B cell (primary cell): ENCODE data around the gene CENPQ. TPM values are rescaled to one million over a fixed set of nuclear protein-coding genes. Genes with fewer than 3 reads are reported as not detected.

Experiments
- ATAC-seq: fragments of 200-7000 bp; cut with Tn5 transposase; one replicate; pipeline ENCODE4 v1.10.0; 2021; ENCODE audit warnings: low read depth, mild to moderate bottlenecking, moderate number of reproducible peaks, moderate library complexity
- CTCF ChIA-PET: fragments of 350-600 bp; sonication (Branson Sonifier 250); formaldehyde crosslinking; loops from one replicate; lab custom pipeline; 2021; ENCODE audit warnings: antibody characterized with exemption, inconsistent platforms; lab: Charles Lee
- POLR2A ChIA-PET: fragments of 350-600 bp; sonication (Branson Sonifier 250); formaldehyde crosslinking; loops from one replicate; lab custom pipeline; 2021; ENCODE audit warnings: antibody characterized with exemption; lab: Charles Lee
- DNase-seq: peaks from one replicate; pipeline ENCODE4 v3.0.0; 2013
- H2AFZ ChIP-seq: 2 replicates; pipeline ENCODE4 v1.6.1; 2012; ENCODE audit warnings: mild to moderate bottlenecking, low read depth, low read length; ENCODE audit not compliant: insufficient read depth, poor library complexity, severe bottlenecking
- H3K27ac ChIP-seq, 2 donors: 1 replicate in 1 of 2; 2 replicates in 1 of 2; pipeline ENCODE4 v1.5.1; 2012 to 2013; ENCODE audit warnings: low read length in 2 of 2, mild to moderate bottlenecking in 2 of 2, moderate library complexity in 1 of 2
- H3K27me3 ChIP-seq, 4 experiments: fragments of 200-600 bp in 1 of 4; sonication (generic) in 1 of 4; replicated peaks in 1 of 4; 1 replicate in 2 of 4; 2 replicates in 2 of 4; pipeline versions ENCODE4 v1.6.1 to v1.7.0; 2013 to 2016; ENCODE audit warnings: low read length in 3 of 4, mild to moderate bottlenecking in 2 of 4, mixed read lengths in 1 of 4, moderate library complexity in 1 of 4; ENCODE audit not compliant: insufficient read depth in 4 of 4, control insufficient read depth in 3 of 4; ENCODE audit errors: control extremely low read depth in 1 of 4
- H3K36me3 ChIP-seq, 2 experiments: replicated peaks in 1 of 2; 1 replicate in 1 of 2; 2 replicates in 1 of 2; pipeline versions ENCODE4 v1.6.1 to v1.7.1; 2013; ENCODE audit warnings: low read length in 1 of 2; ENCODE audit not compliant: insufficient read depth in 2 of 2, control insufficient read depth in 1 of 2; ENCODE audit errors: control extremely low read depth in 1 of 2, extremely low read depth in 1 of 2
- H3K4me1 ChIP-seq, 2 donors: fragments of 200-600 bp in 1 of 2; sonication (generic) in 1 of 2; 1 replicate in 1 of 2; 2 replicates in 1 of 2; pipeline versions ENCODE4 v1.5.1 to v1.6.1; 2013 to 2017; ENCODE audit warnings: low read length in 2 of 2; ENCODE audit not compliant: control insufficient read depth in 2 of 2, insufficient read depth in 2 of 2
- H3K4me2 ChIP-seq: replicated peaks from 2 replicates; pipeline ENCODE3; 2012; ENCODE audit warnings: mild to moderate bottlenecking, low read depth, low read length; ENCODE audit not compliant: poor library complexity, severe bottlenecking
- H3K4me3 ChIP-seq, 5 experiments: fragments of 200-600 bp in 1 of 5; sonication (generic) in 1 of 5; 1 replicate in 3 of 5; 2 replicates in 2 of 5; pipeline versions ENCODE4 v1.5.1 to v1.7.0; 2011 to 2016; ENCODE audit warnings: low read length in 4 of 5, mild to moderate bottlenecking in 4 of 5, low read depth in 2 of 5, control low read depth in 1 of 5, moderate library complexity in 1 of 5; ENCODE audit not compliant: insufficient read depth in 1 of 5; ENCODE audit errors: control extremely low read depth in 1 of 5, extremely low read depth in 1 of 5
- H3K79me2 ChIP-seq: fragments of 200-600 bp; sonication (generic); one replicate; pipeline ENCODE4 v1.6.0; 2016; ENCODE audit warnings: low read length; ENCODE audit not compliant: control insufficient read depth, insufficient read depth
- H3K9ac ChIP-seq: fragments of 200-600 bp; sonication (generic); 2 replicates; pipeline ENCODE4 v1.6.1; 2017; ENCODE audit warnings: mild to moderate bottlenecking, low read length, moderate library complexity
- H3K9me3 ChIP-seq, 3 donors: one replicate each; pipeline versions ENCODE4 v1.6.1 to v1.7.1; 2013; ENCODE audit warnings: low read length in 2 of 3; ENCODE audit not compliant: control insufficient read depth in 2 of 3, insufficient read depth in 1 of 3; ENCODE audit errors: control extremely low read depth in 1 of 3
- H4K20me1 ChIP-seq: 2 replicates; pipeline ENCODE4 v1.6.0; 2012; ENCODE audit warnings: mild to moderate bottlenecking, low read length; ENCODE audit not compliant: insufficient read depth, control insufficient read depth, poor library complexity, severe bottlenecking
- H3K27ac Mint-ChIP-seq: one replicate; pipeline ENCODE4 v1.8.0; 2021; ENCODE audit warnings: mixed read lengths
- H3K27me3 Mint-ChIP-seq: one replicate; pipeline ENCODE4 v1.8.0; 2021; ENCODE audit warnings: mixed read lengths
- H3K4me1 Mint-ChIP-seq: one replicate; pipeline ENCODE4 v1.8.0; 2021; ENCODE audit warnings: mixed read lengths
- H3K4me3 Mint-ChIP-seq: one replicate; pipeline ENCODE4 v1.8.0; 2021; ENCODE audit warnings: mixed read lengths
- H3K9me3 Mint-ChIP-seq: one replicate; pipeline ENCODE4 v1.8.0; 2022; ENCODE audit warnings: mixed read lengths; ENCODE audit not compliant: insufficient read depth
- EZH2 ChIP-seq: IDR thresholded peaks from 2 replicates; pipeline ENCODE4 v1.6.1; 2012; ENCODE audit warnings: borderline replicate concordance, low read depth, mild to moderate bottlenecking, moderate library complexity, low read length; ENCODE audit not compliant: insufficient read depth, poor library complexity, severe bottlenecking
- WGBS: methylation state at CpG from one replicate; pipeline ENCODE4 v1.1.5; 2013; ENCODE audit warnings: missing lambda C conversion rate; ENCODE audit not compliant: insufficient coverage; 5-methylcytosine and 5-hydroxymethylcytosine counted together
- intact Hi-C: fragments of 100-400 bp; cut with micrococcal nuclease; formaldehyde crosslinking; loops from one replicate; pipeline ENCODE4 v1.10.0; 2022
- polyA plus RNA-seq: library from polyadenylated mRNA; depleted of rRNA; stranded (reverse); fragments of >200 nt; gene quantifications from 2 replicates; pipeline ENCODE4 v1.2.3, GENCODE V29; 2012
- total RNA-seq, 2 donors: library from RNA; stranded (reverse); fragments of 120-200 nt in 1 of 2; gene quantifications; 1 replicate in 1 of 2; 2 replicates in 1 of 2; pipeline versions ENCODE4 v1.2.3 to v1.2.4, GENCODE V29; 2013 to 2022
- TF ChIP-seq, protein P1 (sequence below): fragments of 200-600 bp; IDR thresholded peaks from one replicate; pipeline ENCODE4 v1.8.0; 2022; ENCODE audit warnings: antibody characterized with exemption, mild to moderate bottlenecking

Gene CENPQ
- total and polyA plus RNA-seq, 2 donors (not counting 1 experiment from before 2014, with no cell fraction given) = 3.3 to 6.6 TPM

DNA sequence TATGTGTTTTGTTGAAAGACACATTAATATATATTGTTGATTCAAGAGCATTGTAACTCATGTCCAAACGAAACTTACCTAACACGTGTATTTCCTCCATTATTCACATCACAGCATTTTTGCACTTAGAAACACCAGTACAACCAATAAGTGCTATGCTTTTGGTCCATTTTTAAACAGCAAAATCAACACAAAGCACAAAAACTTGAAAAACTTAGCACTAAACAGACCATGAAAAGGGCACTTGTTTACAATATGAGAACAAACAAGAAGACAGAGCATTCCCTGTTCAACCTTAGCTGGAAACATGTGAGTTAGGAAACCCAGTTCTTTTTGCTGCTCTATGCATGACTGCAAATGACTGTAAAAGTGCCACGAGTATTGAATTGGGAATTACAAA is 46.2 kb downstream of the CENPQ start:
- H3K27ac ChIP-seq = no peak overlapping the region
- POLR2A ChIA-PET = no interaction called here
- H3K36me3 ChIP-seq = no peaks in the 10 kb centered on the region
- DNase-seq = no peak
- no peak overlapping the region for H3K9ac ChIP-seq
- H3K4me3 Mint-ChIP-seq = no peak overlapping the region
- H3K79me2 ChIP-seq = no peaks in the 10 kb centered on the region
- WGBS = 61% methylated on average over 2 of the region's 3 CpGs
- no peak overlapping the region for H3K4me2 ChIP-seq
- H3K9me3 Mint-ChIP-seq = no peaks in the 10 kb centered on the region
- no peaks in the 10 kb centered on the region for H3K9me3 ChIP-seq
- H2AFZ ChIP-seq = no peak overlapping the region
- no peaks in the 10 kb centered on the region for H4K20me1 ChIP-seq
- H3K4me1 ChIP-seq = no peaks in the 10 kb centered on the region
- intact Hi-C loops = no loop called here
- CTCF ChIA-PET = no interaction called here
- ATAC-seq = no peak
- H3K27me3 ChIP-seq = peaks cover 0 to 3% (median 0%) of the 10 kb centered on the region in 4 experiments
- TF ChIP-seq, protein P1, sequence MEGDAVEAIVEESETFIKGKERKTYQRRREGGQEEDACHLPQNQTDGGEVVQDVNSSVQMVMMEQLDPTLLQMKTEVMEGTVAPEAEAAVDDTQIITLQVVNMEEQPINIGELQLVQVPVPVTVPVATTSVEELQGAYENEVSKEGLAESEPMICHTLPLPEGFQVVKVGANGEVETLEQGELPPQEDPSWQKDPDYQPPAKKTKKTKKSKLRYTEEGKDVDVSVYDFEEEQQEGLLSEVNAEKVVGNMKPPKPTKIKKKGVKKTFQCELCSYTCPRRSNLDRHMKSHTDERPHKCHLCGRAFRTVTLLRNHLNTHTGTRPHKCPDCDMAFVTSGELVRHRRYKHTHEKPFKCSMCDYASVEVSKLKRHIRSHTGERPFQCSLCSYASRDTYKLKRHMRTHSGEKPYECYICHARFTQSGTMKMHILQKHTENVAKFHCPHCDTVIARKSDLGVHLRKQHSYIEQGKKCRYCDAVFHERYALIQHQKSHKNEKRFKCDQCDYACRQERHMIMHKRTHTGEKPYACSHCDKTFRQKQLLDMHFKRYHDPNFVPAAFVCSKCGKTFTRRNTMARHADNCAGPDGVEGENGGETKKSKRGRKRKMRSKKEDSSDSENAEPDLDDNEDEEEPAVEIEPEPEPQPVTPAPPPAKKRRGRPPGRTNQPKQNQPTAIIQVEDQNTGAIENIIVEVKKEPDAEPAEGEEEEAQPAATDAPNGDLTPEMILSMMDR = no peak
- TF ChIP-seq EZH2 = no peak
- H3K27ac Mint-ChIP-seq = no peak overlapping the region
- no peaks in the 10 kb centered on the region for H3K4me1 Mint-ChIP-seq
- no peak overlapping the region for H3K4me3 ChIP-seq
- H3K27me3 Mint-ChIP-seq = peaks cover 17% of the 10 kb centered on the region

DNA sequence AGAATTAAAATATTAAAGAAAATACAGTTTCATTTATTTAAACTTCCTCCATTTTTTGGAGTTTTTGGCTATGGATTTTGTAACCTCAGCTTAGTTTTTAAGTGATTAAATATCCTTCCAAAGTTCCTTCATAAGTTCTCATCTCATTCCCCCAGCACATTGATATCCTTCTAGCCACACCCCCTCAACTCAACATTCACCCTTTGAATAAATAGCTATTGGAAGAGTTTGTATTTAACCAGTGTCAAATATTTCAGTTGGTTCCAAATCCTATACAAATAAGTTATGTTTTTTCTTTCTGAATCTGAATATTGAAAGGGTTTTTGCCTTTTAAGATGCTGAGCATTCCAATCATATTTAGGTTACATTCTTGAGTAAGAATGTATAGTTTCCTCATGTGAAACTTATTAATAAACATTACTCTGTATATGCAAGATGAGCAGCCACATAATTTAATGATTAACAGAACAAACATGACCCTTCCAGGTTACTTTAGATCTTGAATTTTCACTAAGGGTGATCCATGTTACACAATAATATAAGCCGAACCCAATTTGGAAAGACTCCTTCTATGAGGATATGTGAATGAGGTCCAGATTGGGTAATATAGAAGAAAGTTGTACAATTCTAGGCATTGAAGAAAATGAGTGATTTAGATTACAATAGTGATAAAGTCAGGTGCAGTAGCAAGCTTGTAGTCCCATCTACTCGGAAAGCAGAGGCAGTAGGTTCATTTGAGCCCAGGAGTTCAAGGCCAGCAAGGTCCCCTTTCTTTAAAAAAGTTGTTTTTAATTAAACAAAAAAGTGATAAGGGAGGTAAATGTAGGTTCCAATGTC is 50.2 kb downstream of the CENPQ start:
- TF ChIP-seq, protein P1 = no peak
- no peak for TF ChIP-seq EZH2
- H3K4me1 ChIP-seq = no peaks in the 10 kb centered on the region
- Mint-ChIP-seq H3K27ac (no peak overlapping the region), H3K4me1 (no peaks in the 10 kb centered on the region), H3K9me3 (no peaks in the 10 kb centered on the region), H3K27me3 (peaks cover 6% of the 10 kb centered on the region), H3K4me3 (no peak overlapping the region)
- no peak overlapping the region for H3K4me2 ChIP-seq
- 83% methylated on average over 1 of the region's 2 CpGs for WGBS
- H3K36me3 ChIP-seq = no peaks in the 10 kb centered on the region
- no peaks in the 10 kb centered on the region for H3K79me2 ChIP-seq
- no peak for ATAC-seq
- H3K9ac ChIP-seq = no peak overlapping the region
- H3K4me3 ChIP-seq = no peak overlapping the region
- POLR2A ChIA-PET = no interaction called here
- no peaks in the 10 kb centered on the region for H3K9me3 ChIP-seq
- H3K27me3 ChIP-seq = no peaks in the 10 kb centered on the region
- intact Hi-C loops = no loop called here
- H3K27ac ChIP-seq = no peak overlapping the region
- no peak overlapping the region for H2AFZ ChIP-seq
- H4K20me1 ChIP-seq = no peaks in the 10 kb centered on the region
- DNase-seq = no peak
- CTCF ChIA-PET = no interaction called here
